ENCODE results near the gene CDK11B.

The CDK11B gene

GRCh38 chr1:1614204-1614953 lies 44.4 kb downstream of the CDK11B start:
- peak; percentile 50 for DNase-seq

- DNase-seq, result no peak
Observed at GRCh38 chr1:1613509-1614082, 45.2 kb downstream of the CDK11B start.

- DNase-seq, result no peak
Observed at GRCh38 chr1:1612104-1612400, 46.8 kb downstream of the CDK11B start.

GRCh38 chr1:1610796-1611195 lies 48.0 kb downstream of the CDK11B start:
- no peak for DNase-seq

GRCh38 chr1:1609822-1610485 lies 48.9 kb downstream of the CDK11B start:
- no peak for DNase-seq

GRCh38 chr1:1606232-1606631 lies 52.6 kb downstream of the CDK11B start:
- DNase-seq, result no peak

GRCh38 chr1:1605724-1606123 lies 53.1 kb downstream of the CDK11B start:
- no peak for DNase-seq

- DNase-seq, result no peak
Observed at GRCh38 chr1:1605034-1605591, 53.7 kb downstream of the CDK11B start.

GRCh38 chr1:1604374-1605033 lies 54.3 kb downstream of the CDK11B start:
- no peak for DNase-seq

- no peak for DNase-seq
Observed at GRCh38 chr1:1603671-1604373, 55.0 kb downstream of the CDK11B start.

GRCh38 chr1:1602968-1603506 lies 55.8 kb downstream of the CDK11B start:
- DNase-seq, result no peak

GRCh38 chr1:1602304-1602967 lies 56.4 kb downstream of the CDK11B start:
- no peak for DNase-seq

GRCh38 chr1:1601564-1602303 lies 57.1 kb downstream of the CDK11B start:
- no peak for DNase-seq

GRCh38 chr1:1600861-1601563 lies 57.8 kb downstream of the CDK11B start:
- DNase-seq, result no peak

- DNase-seq, result peak; percentile 34
Observed at GRCh38 chr1:1599935-1600860, 58.6 kb downstream of the CDK11B start, which contains the start of gene FNDC10. TSS of gene FNDC10 (minus strand) at chr1:1600135. CDS start at chr1:1600015, 120 bp downstream.

GRCh38 chr1:1599030-1599934 lies 59.5 kb downstream of the CDK11B start:
- peak; percentile 67 for DNase-seq

- DNase-seq, result no peak
Observed at GRCh38 chr1:1598720-1599029, 60.1 kb downstream of the CDK11B start.

- no peak for DNase-seq
Observed at GRCh38 chr1:1598051-1598719, 60.6 kb downstream of the CDK11B start.

Measured in NCI-H69 (cell line).